Stimulated activated CD4-positive, alpha-beta T cell treated with anti-CD3 and anti-CD28 coated beads, Interleukin-1b, Interleukin-23, amount 100 ng/mL, for 24 hours (primary cell): Measurements from ENCODE around the gene SFXN3.
A peak's percentile ranks its signal among the peaks of the same experiment; 100 is the strongest.
"Not testable (repeated sequence)": the region's sequence is repeated elsewhere in the genome, so short reads cannot be mapped to it uniquely, and the experiment has no call there.

Experiments
- DNase-seq, 4 experiments: peaks; one replicate each; pipeline ENCODE4 v3.0.0-alpha.2; 2020; ENCODE audit warnings: low read depth in 4 of 4, low spot score in 1 of 4

The SFXN3 gene

DNA sequence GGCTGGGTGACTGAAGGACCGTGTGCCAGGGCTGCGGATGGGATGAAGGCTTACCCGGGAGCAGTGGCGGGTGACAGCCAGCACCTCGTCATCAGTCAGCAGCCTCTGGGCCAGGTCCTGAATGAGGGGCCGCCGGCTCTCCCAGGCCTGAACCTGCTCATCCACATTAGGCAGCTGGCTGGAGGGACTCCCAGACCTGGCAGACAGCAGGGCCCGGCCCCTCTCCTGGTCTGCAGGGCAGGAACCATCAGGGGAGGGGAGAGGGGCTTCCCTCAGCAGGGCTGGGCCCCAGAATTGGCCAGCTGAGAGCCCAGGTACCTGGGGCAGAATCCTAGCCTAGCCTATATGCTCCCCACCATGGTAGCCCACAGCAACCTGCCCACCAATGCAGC, 15.5 kb upstream of the SFXN3 start:
- no peak for DNase-seq

DNA sequence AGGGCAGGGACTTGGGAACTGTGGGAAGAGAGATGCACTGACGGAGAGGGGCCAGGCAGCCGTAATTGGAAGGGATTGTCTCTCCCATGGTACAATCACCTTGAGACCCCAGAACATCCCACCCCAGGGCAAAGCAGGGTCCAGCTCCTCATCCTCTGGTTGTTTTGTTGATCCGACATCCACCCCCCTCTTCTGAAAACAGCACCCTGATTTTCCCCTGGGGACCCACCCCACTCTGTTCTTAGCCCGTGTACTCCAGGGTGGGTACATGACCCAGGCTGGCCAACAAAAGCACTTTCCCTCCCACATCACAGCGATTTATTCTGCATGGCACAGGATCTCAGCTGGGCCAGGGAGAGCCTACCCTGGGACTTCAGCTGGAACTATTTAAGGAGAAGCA, 14.2 kb upstream of the SFXN3 start:
- DNase-seq, result no peak

DNA sequence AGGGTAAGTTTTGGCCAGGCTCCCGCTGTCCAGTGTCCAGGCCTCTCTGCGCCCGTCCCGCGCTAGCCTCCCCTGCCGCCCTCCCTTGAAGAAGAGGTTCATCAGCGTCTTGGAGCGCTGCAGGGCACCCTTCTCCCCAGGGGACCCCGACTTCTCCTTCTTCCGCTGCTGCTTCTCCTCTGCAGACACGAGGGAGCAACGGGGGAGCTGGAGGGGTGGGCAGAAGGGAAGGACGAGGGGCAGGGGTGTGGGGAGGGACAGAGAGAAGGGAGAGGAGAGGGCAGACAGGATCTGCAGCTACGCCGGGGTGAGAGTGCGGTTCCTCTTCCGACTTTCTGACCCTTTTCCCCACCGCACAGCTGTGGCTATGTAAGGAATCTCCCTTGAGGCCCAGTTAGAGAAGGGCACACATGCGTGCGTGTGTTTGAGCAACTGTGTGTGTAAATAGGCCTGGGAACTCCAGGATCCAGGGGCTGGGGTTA, 12.9 kb upstream of the SFXN3 start:
- DNase-seq, result no peak

DNA sequence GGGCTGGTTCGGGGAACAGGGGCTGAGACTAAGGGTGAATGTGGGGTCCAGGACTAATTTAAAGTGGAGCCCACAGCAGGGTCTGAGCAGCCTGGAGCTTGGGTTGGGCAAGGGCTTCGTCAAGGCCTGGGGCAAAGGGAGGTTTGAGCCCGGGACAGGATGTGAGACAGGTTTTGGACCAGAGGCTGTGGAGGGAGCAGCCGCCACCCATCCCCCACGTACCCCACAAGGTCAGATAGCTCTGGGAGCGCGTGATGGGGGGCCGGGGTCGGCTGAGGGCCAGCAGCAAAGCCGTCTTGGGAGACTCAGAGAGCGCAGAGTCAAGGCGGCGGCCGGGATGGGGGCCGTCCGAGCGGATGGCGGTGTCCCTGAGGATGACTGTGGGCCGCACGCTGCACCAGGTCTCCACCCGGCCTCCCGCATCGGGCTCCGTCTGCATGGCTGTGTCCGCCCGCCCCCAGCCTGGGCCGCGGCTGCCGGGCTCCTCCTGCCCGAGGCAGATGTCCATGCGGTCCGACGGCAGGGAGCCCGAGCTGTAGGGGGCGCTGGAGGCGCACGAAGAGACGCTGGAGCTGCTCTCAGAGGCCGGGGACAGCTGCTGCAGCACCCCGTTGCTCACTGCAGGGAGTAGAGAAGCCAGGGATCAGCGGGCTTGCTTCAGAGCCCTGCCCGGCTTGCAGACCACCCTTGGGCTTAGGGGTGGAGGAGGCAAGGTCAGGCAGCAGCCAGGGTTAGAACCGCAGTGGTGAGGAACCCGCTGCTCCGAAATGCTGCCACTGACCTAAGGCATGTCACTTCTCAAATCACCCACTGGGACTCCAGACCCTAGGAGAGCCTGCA, 12.2 kb upstream of the SFXN3 start:
- peak in 3 of 4 experiments; percentile 50 to 74 (median 70) for DNase-seq

DNA sequence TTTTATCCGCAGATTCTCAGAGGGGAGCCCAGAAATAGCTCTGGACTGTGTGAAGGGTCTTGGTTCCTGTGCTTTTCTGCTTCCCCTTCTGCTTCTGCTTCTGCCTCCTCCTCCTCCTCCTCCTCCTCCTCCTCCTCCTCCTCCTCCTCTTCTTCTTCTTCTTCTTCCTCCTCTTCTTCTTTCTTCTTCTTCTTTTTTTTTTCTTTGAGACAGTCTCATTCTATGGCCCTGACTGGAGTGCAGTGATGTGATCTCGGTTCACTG, 11.7 kb upstream of the SFXN3 start:
- no peak for DNase-seq

DNA sequence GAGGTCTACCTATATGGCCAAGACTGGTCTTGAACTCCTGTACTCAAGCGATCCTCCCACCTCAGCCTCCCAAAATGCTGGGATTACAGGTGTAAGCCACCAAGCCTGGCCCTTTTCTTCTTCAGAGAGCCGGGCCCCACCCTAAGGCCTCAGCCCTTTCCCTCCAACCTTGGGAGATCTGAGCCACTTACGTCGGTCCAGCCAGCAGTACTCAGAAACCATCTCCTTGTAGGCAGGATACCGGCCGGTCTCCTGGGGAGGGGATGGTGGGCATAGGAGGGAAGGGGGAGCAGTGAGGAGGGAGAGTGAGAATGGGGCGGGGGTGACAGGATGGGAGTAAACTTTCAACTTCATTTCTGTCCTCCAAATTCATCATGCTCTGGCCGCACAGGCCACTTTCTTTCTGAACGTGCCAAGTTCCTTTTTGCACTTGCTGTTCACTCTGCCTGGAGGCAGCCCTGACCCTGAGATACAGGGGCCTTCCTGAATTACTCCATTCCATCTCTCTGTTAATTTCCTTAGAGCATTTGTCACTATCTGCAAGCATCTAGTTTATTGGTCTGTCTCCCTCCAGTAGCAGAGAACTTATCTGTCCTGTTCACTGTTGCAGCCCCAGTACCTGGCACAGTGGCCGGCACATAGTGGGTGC, 10.5 kb upstream of the SFXN3 start:
- DNase-seq, result no peak

DNA sequence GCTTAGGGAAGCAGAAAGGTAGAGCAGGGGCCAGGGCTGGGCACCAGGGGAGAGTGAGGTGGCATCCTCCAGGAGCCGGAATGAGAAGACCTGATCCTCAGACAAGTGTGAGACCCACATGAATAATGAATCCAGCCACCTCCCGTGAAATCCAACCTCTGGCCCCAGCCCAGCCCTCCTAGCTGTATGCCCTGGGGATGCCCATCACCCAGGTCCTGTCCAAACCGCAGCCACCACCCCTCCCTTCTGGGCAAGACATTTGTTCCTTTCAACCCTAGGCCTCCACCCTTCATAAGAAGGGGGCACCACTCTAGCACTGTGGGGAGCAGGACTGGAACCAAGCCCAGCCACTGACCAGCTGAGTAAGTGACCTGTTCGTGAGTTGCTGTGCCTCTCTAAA, 9.8 kb upstream of the SFXN3 start:
- DNase-seq, result no peak

DNA sequence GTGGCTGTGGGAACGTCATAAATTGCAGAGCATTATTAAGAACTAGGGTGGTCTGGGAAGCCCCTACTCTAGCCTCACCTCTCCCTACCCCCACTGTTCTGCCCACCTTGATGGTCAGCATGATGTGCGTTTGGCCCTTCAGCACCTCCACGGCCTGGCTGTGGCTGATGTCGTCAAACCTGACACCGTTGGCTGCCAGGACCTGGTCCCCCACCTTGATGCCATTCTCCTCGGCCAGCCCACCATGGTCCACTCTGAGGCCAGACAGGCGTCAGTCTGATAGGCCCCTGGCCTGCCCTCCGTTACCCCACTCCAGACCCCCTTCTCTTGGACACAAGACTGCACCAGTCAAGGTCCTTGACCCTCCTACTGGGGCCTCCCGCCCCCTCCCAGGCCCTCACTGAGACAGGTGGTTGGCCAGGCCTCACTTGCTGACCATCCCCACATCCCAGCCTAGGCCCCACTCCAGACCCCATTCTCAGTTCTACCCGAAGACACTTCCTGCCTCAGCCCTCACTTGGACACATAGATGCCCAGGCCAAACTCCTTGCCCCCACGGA, 9.3 kb upstream of the SFXN3 start:
- no peak for DNase-seq

DNA sequence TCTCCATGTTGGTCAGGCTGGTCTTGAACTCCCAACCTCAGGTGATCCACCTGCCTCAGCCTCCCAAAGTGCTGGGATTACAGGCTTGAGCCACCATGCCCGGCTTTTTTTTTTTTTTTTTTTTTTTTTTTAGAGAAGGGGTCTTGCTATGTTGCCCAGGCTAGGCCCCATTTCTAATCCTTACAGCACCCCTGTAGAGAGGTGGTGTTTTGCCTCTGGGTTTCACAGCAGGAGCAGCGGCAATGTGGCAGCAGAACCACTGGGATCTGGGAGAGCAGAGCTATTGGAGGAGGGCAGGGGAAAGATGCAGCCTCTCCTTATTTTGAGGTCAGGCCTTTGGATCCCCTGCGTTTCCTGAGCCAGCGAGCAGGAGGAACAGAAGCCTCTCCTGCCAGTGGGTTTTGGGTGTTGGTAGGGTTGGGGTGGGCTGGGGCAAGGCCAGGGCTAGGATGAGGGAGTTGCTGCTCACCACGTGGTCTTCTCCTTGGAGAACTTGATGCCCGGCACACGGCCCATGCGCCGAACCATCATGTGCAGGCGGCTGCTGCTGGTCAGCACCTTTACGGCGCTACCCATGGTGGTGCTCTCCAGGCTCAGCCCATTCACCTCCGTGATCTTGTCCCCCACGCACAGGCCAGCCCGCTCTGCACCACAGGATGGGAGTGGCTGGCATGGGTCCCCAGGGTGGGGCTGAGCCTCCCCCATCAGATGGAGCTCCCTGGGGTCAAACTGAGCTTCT, 7.9 kb upstream of the SFXN3 start:
- DNase-seq, result no peak

DNA sequence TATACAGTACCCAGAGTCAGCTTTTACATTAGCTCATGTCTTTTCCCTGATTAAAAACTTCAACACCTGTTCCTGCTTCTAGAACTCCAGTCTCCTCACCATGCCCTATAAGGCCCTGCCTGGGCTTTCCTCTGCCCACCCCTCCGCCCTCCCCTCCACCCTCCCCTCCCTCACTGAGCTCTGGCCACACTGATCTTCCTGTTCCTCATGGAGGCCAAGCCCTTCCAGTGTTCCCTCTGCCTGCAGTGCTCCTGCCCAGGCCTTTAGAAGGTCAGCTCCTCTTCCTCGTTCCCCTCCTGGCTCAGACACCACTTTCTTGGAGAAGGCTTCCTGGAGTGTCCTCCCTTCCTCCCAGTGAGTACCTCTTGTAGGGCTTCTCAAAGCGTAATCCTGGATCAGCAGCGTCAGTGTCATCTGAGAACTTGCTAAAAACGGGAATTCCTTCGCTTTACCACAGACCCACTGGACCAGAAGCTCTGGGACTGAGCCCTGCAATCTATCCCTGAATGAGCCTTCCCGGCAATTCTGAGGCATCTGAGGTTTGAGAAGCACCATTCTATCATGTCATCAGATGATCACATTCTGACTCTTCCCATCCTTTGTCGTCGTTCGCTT, 3.8 kb upstream of the SFXN3 start:
- DNase-seq, result no peak

DNA sequence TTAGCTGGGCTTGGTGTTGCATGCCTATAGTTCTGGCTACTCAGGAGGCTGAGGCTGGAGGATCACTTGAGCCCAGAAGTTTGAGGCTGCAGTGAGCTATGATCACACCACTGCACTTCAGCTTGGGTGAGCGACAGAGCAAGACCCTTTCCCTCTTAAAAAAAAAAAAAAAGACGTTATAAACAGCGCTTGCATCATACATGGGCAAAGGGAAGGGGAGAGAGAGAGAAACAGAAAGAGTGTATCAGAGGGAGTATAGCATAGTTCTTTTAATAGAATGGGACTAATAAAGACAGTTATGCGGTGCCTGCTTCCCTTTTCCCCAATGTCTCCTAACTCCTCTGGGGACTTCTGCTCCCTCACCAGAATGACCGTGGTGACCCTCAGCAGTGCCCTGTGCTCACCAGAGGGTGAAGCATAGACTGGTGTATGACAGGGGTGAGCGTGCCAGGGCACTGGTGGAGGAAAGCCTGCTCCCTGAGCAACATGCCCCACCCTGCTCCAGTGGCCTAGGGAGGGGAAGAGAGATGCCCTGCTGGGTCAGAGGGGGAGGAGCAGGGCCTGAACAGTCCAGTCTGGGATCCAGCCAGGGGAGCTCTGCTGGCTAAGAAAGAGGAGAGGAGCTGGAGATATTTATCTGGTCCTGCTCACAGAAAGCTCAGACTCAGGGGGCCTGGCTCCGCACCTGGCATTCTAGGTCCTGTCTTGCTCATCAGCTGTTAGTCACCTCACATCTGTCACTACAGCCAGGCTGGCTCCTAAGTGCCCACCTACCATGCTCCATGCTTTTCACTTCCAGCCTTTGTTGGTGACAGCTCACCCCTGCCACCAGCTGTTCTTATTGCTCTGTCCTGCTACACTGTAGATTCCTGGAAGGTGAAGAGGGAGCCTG, 2.3 kb upstream of the SFXN3 start:
- DNase-seq, result no peak

DNA sequence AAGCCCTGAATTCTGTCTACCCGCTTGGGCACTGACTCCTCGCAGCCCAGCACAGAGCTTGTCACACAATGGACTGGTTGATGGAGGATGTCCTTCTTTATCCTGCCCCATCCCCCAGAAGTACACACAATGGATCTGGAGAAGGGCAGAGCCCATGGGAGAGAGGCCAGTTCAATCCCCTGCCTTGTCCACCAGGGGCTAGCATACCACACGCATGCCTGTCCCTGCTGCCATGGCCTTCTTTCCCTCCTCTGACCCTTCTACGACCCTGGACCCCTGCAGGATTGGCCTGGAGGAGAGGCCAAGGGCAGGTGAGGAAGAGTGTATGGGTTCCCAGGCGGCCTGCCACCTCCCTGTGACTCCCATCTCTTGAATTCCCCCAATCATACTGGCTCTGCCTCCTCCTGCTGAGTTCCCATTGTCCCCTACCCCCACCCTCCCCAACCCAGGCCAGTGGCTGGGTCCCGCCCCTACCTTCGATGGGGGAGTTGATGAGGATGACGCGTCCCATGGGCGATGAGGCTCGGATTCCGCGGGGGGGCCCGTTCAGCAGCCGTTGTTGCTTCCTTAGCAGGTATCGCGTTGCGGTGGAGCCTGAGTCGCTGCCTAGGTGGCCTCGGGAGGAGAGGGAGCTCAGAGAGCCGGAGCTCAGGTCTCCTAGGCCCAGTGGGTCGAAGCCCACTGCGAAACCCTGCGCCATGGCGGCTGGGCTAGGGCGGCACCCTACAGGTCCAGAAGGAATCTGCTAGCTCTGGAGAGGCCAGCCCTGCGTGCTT, 1.3 kb upstream of the SFXN3 start:
- DNase-seq, result no peak

DNA sequence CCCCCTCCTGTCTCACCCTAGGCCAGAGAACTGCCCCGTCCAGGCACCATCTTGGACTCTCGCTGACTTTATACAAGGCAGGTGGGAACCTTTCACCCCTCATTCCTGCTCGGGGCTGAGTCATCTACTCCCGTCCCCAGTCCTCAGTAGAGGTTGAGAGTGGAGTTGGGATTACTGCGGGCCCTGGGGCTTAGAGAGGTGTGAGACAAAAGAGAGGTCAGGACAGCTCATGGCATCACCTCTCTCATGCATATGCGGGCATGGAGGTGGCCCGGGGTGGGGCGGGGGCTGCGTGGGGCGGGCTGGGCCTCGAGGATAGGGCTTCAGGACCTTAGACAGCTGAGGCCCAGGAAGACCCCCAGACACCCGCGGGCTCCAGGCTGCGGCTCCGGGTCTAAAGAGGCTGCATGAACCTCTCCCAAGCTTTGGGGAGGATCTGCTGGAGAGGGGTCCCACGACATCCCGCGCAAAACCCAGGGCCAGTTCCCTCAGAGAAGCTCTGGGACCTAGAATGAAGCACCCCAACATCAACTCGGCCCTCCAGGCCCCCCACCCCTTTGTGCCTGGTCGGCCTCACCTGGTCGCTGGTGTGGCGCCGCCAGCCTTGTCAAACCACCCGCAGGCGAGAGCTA, 422 bp upstream of the SFXN3 start:
- no peak for DNase-seq

DNA sequence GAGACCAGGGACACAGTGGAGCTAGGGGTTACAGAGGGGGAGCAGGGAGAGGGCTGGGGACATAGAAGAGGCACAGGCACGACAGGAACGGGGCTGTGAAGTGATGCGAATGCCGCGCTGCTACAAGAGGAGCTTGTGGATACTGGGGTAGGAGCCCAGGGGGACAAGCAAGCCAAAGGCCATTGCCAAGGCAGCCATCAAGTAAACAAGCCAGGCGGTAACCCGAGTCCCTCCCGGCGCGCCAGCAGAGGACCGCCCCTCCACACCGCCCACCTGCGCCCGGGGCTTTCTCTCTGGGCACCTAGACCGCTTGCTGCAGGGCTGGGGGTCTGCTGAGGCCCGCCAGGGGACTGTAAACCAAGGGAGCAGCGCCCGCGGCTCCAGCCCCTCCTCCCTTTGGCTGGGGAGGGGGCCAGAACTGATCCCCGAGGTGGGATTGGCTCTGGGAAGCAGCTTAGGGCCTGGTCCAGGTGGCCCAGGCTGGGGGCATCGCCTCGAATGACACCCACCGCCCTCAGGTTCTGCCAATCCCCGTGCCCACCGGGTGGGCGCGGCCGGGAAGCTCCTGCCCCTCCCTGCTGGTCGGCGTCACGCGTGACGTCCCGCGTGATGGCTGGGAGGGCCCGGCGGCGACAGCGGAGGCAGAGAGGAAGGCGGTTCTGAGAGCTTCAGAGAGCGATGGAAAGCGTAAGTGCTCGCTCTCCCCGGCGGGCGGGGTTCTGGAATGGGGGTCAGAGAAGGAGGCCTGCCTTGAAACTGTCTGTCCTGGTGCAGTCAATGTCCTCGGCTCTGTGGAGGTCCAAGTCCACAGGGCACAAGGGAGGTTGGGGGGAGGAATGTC, 982 bp downstream of the SFXN3 start:
- DNase-seq, result peak; percentile 39 to 59 (median 54)

DNA sequence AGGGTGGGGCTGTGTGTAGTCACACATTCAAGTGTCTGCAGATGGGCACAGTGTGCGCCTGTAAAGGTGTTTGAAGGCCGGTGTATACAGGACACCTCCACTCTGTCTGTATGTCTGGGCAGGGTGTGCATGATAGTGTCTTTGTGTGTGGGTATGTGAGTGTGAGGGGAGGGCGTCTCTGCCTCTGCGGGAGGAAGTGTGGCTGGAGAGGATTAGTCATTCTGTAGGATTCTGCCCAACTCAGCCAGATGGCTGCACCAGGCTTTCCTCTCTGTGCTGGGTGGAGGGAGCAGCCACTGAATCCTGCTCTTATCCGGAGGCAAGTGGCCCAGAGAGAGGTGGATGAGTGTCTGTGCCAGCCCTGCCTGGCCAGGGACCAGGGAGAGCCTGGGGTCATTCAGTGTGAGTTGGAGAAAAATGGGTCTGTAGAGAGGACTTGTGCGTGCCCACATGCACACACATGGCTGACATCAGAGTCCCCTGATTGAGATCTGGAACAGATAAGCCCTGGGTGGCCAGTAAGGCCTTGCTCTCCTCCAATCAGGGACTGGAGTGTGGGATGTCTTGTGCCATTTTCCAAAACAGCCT, 1.7 kb downstream of the SFXN3 start:
- peak in 2 of 4 experiments; percentile 24 to 48 for DNase-seq

DNA sequence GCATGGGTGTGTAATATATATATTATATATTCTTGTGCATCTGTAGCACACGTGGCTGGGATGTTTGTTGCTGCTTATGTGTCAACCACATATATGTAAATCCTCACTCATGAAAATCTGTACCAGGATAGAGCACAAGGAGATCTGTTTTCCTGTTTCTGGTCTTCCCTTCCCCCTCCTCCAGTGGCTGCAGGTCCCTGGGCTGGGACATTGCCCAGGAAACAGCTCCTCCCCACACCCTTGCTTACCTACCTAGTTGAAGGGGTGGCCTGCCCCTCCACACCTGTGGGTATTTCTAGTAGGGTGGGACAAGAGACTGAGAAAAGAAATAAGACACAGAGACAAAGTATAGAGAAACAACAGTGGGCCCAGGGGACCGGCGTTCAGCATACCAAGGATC, 2.2 kb downstream of the SFXN3 start:
- no peak for DNase-seq

DNA sequence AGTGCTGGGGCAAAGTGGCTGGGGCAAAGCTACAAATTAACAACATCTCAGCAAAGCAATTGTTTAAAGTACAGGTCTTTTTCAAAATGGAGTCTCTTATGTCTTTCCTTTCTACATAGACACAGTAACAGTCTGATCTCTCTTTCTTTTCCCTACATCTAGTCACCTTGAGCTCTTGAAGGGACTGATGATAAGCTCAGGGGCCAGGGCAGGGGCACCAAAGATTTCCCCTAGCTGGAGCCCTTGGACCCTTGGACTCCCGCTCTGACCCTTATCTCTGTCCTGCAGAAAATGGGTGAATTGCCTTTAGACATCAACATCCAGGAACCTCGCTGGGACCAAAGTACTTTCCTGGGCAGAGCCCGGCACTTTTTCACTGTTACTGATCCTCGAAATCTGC, 3.4 kb downstream of the SFXN3 start:
- not testable (repeated sequence) for DNase-seq

DNA sequence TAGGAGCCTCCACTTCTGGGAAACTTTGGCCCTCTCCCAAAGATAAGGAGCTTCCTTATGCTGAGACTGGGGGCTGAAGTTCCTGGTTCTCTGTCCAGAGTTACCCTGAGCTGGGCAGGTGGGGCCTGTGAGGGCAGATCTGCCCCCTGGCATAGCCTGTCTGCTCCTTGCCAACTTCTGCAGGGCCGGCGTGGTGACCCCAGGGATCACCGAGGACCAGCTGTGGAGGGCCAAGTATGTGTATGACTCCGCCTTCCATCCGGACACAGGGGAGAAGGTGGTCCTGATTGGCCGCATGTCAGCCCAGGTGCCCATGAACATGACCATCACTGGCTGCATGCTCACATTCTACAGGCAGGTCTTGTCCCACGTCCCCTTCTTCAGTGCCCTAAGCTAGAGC, 4.3 kb downstream of the SFXN3 start:
- DNase-seq, result no peak
